Psoas muscle (tissue), 8 donors: ENCODE results near the gene ABCA2. TPM values are rescaled to one million over a fixed set of nuclear protein-coding genes. Genes with fewer than 3 reads are reported as not detected.

Experiments used
- ATAC-seq, 4 donors: fragments of 200-7000 bp; cut with Tn5 transposase; one replicate each; pipeline ENCODE4 v1.9.1; 2020; ENCODE audit warnings: moderate library complexity in 3 of 4, mild to moderate bottlenecking in 2 of 4
- DNase-seq, 2 donors: peaks; one replicate each; pipeline ENCODE4 v3.0.0-alpha.2; 2020
- H3K27ac ChIP-seq: fragments of 200-600 bp; one replicate; pipeline ENCODE4 v1.8.0; 2022
- H3K27me3 ChIP-seq, 3 donors: fragments of 200-600 bp in 1 of 3; one replicate each; pipeline versions ENCODE4 v1.6.1 to v1.8.0; 2013 to 2022; ENCODE audit warnings: low read length in 2 of 3, mild to moderate bottlenecking in 2 of 3, moderate library complexity in 1 of 3; ENCODE audit not compliant: insufficient read depth in 3 of 3
- H3K36me3 ChIP-seq, 2 donors: fragments of 200-600 bp in 1 of 2; one replicate each; pipeline versions ENCODE4 v1.6.1 to v1.8.0; 2013 to 2022; ENCODE audit warnings: low read depth in 1 of 2, mild to moderate bottlenecking in 1 of 2, moderate library complexity in 1 of 2; ENCODE audit not compliant: insufficient read depth in 1 of 2
- H3K4me1 ChIP-seq: fragments of 200-600 bp; one replicate; pipeline ENCODE4 v1.8.0; 2022
- H3K4me3 ChIP-seq: fragments of 200-600 bp; one replicate; pipeline ENCODE4 v1.8.0; 2022; ENCODE audit warnings: mild to moderate bottlenecking
- H3K9me3 ChIP-seq: fragments of 200-600 bp; one replicate; pipeline ENCODE4 v1.8.0; 2022
- CTCF ChIP-seq: fragments of 200-600 bp; IDR thresholded peaks from one replicate; pipeline ENCODE4 v1.8.0; 2022; ENCODE audit warnings: antibody characterized with exemption
- WGBS, 3 donors: extraction: QIAGEN DNeasy Blood & Tissue Kit; methylation state at CpG; one replicate each; pipeline versions ENCODE4 v1.1.6 to v1.1.7; 2013; 5-methylcytosine and 5-hydroxymethylcytosine counted together
- intact Hi-C, 2 donors: fragments of 100-400 bp; cut with DNase I; formaldehyde crosslinking; loops; one replicate each; pipeline versions ENCODE4 v1.11.0 to v1.14.2; 2022
- polyA plus RNA-seq, 3 donors: library from polyadenylated mRNA; stranded (reverse); fragments of 200-250 nt; gene quantifications; one replicate each; pipeline ENCODE4 v1.2.3, GENCODE V29; 2013
- total RNA-seq, 4 donors: library from RNA; stranded (reverse); fragmentation: NEBNext Ultra II Directional in 2 of 4; extraction: Animal tissue kit (Norgen Biotek cat#: 25700) in 2 of 4; gene quantifications; one replicate each; pipeline versions ENCODE4 v1.2.1 to v1.2.4, GENCODE V29; 2021 to 2023
- donor health status: healthy with polysubstance abuse.
- donor health status: DM: no; HTN: no; CAD: no; lungs with moderate emphysema.
- donor health status: Bipolar disorder and iron deficiency.
- donor health status: healthy.
- donor health status: DM: yes; HTN: yes; CAD: no.
- donor health status: DM: no; HTN: no; CAD: no.
- donor health status: DM: no; HTN: no; CAD: no.
- donor health status: DM: yes; HTN: yes; CAD: no.

ABCA2 gene
- total and polyA plus RNA-seq, 7 donors, result 6.9 to 23.5 (median 12.2) TPM

DNA sequence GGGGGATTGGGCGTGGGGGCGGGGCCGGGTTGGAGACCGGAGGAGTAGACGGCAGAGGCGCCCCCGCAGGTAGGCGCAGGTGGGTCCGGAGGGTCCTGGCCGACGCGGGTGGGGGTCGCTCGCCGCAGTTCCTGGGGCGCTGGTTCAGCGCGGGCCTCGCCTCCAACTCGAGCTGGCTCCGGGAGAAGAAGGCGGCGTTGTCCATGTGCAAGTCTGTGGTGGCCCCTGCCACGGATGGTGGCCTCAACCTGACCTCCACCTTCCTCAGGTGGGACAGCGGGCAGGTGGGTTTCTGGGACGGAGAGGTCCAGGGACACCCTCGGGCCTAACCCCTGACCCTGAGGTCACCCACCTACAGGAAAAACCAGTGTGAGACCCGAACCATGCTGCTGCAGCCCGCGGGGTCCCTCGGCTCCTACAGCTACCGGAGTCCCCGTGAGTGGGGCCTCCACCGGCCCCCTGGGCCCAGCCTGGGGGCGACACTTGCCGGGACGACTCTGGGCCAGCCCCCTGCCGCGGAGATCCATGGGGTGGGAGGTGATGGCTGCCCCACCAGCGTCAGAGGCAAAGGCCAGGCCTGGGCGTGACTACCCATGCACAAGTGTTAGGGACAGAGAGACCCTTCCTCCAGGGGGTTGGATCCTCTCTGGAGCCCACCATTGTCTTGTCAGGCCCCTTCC is 49.0 kb downstream of the ABCA2 start:
- Histone ChIP-seq H3K9me3 (no peaks in the 10 kb centered on the region), H3K27ac (no peak overlapping the region), H3K36me3 (no peaks in the 10 kb centered on the region), H3K27me3 (peaks cover 0 to 16% (median 6%) of the 10 kb centered on the region in 3 donors), H3K4me3 (no peak overlapping the region), H3K4me1 (peaks cover 12% of the 10 kb centered on the region)
- intact Hi-C loops, result no loop called here
- no peak for ATAC-seq
- TF ChIP-seq CTCF, result no peak
- WGBS, 3 donors, result 57 to 63% (median 58%) methylated on average over 26 to 41 of the region's 41 CpGs
- peak in 1 of 2 donors; percentile 53 for DNase-seq

GRCh38 chr9:136978073-136978864 is 49.8 kb downstream of the ABCA2 start:
- peaks cover 0 to 8% (median 6%) of the 10 kb centered on the region in 3 donors for H3K27me3 ChIP-seq
- DNase-seq (peak; percentile 74 to 89), ATAC-seq (peak; percentile 58 to 76 (median 68))
- no peak for TF ChIP-seq CTCF
- H3K27ac ChIP-seq, result no peak overlapping the region
- H3K36me3 ChIP-seq, result no peaks in the 10 kb centered on the region
- H3K4me1 ChIP-seq, result peaks cover 12% of the 10 kb centered on the region
- H3K9me3 ChIP-seq, result no peaks in the 10 kb centered on the region
- WGBS, 3 donors, result 1 to 2% (median 2%) methylated on average over 33 to 78 of the region's 78 CpGs
- peak overlapping the region; percentile 64 for H3K4me3 ChIP-seq
- intact Hi-C loops, result no loop called here

DNA sequence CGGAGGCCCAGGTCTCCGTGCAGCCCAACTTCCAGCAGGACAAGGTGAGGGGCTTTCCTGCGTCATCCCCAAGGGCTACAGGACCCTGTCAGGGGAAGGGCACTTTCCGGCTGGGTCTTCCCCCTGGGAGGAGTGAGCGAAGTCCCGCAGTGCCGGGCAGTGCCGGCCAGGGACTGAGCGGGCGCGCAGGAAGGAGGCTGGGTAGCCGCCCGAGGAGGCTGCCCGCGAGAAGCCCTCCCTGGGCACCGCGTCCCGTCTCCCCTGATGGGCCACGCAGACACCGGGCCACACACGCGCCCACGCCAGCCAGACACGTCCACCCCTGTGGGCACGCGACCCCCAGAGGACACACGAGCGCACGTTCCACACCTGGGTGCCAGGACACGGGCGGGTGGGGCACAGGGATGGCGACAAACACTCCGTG is 50.4 kb downstream of the ABCA2 start:
- intact Hi-C loops, result no loop called here
- H3K4me1 ChIP-seq, result peaks cover 12% of the 10 kb centered on the region
- peak in 3 of 4 donors; percentile 2 to 5 (median 4) for ATAC-seq

GRCh38 chr9:136977223-136977622 is 50.8 kb downstream of the ABCA2 start, which contains the start of gene PTGDS:
Gene PTGDS, plus strand, starts transcription at chr9:136977504. Its CDS starts 75 bp downstream, at chr9:136977579.
- peak within 1 kb of the TSS; percentile 64 for H3K4me3 ChIP-seq
- no peaks in the 10 kb centered on the region for H3K9me3 ChIP-seq
- intact Hi-C loops, result no loop called here
- peak; percentile 11 to 36 (median 26) for ATAC-seq
- DNase-seq, result peak in 1 of 2 donors; percentile 79
- 41 to 66% (median 47%) methylated on average over 8 to 10 of the region's 10 CpGs for WGBS, 3 donors
- peaks cover 0 to 4% (median 3%) of the 10 kb centered on the region in 3 donors for H3K27me3 ChIP-seq
- peaks cover 12% of the 10 kb centered on the region for H3K4me1 ChIP-seq
- H3K36me3 ChIP-seq, result no peaks in the 10 kb centered on the region
- H3K27ac ChIP-seq, result no peak within 1 kb of the TSS
- TF ChIP-seq CTCF, result no peak

More for the DNA sequence above, 50.4 kb downstream of the ABCA2 start:
- Histone ChIP-seq H3K27me3 (peaks cover 0 to 4% (median 3%) of the 10 kb centered on the region in 3 donors), H3K36me3 (no peaks in the 10 kb centered on the region), H3K27ac (no peak overlapping the region), H3K9me3 (no peaks in the 10 kb centered on the region), H3K4me3 (peak overlapping the region; percentile 64)
- TF ChIP-seq CTCF, result no peak
- no peak for DNase-seq
- WGBS, 3 donors, result 10 to 11% (median 10%) methylated on average over 23 to 33 of the region's 33 CpGs
